TTC549 (cell line): ENCODE measurements around the gene BHLHA9.

Experiments
- FAIRE-seq: peaks from 2 replicates; lab custom pipeline; 2012; peaks lifted over from hg19 to GRCh38; lab: Jason Lieb, UNC

The BHLHA9 gene

DNA sequence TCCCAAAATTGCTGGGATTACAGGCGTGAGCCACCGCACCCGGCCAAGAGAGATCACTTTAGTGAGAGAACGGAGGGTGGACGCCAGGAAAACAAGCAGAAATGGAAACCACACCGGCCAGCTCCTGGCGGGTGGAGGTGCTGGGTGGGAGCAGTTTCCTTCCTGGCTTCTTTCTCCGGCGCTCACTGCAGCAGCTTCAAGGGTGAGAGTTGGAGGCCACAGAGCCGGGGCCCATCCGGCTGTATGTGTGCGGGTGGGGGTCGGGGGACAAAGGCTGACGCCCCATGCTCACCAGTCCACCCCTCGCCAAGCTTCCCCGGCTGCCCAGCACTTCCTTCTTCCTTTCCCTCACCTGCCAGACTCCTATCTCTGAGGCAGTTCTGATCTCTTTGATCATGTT lies 13.5 kb upstream of the BHLHA9 start:
- no peak for FAIRE-seq

GRCh38 chr17:1260086-1260769 lies 10.0 kb upstream of the BHLHA9 start:
- FAIRE-seq: no peak

DNA sequence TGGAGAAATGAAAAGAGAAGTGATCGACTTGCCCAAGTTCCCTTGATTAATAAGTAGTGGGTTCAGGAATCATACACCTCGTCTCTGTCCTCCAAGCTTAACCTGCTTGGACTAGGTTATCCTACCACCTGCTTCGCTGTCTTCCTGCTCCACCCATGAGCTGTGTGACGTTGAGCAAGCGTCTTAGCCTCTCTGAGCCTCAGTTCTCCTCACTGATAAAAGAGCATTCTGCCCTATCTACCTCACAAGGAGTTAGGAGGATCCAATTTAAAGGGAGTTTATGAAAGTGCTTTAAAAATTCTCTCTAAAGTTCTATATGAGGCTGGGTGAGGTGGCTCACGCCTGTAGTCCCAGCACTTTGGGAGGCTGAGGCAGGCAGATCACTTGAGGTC lies 9.5 kb upstream of the BHLHA9 start:
- FAIRE-seq: no peak

DNA sequence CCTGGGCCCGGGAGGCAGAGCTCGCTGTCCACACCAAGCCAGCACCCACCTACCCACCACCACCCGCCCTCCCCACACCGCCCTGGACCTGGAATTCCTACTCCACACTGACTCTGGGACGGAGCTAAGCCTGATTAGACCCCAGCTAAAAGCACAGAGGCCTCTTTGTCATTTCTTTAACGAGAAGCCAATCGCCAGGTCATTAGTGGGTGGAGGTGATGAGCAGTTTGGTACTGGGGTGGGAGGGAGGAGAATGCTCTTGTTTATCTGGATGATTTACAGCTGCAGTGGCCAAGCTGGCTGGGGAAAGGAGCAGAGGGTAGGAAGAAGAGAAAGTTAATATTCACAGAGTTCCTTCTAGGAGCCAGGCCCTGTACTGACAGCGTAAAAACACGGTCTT lies 6.0 kb upstream of the BHLHA9 start:
- FAIRE-seq: no peak

DNA sequence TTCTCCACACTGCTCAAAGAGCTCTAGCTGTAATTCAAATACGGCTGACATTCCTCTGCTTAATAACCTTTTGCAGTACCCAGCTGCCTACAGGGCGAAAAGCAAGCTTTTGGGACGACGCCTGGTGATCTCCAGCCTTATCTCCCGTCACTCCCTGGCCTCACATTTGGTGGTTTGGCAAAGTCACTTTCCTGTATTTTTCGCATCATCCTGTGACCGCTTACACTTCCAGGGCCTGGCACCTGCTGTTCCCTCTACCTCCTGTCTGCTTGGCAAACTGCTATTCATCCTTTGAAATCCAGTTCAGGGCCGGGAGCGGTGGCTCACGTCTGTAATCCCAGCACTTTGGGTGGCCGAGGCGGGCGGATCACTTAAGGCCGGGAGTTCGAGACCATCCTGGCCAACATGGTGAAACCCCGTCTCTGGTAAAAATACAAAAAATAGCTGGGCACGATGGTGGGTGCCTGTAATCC lies 2.7 kb upstream of the BHLHA9 start:
- no peak for FAIRE-seq

DNA sequence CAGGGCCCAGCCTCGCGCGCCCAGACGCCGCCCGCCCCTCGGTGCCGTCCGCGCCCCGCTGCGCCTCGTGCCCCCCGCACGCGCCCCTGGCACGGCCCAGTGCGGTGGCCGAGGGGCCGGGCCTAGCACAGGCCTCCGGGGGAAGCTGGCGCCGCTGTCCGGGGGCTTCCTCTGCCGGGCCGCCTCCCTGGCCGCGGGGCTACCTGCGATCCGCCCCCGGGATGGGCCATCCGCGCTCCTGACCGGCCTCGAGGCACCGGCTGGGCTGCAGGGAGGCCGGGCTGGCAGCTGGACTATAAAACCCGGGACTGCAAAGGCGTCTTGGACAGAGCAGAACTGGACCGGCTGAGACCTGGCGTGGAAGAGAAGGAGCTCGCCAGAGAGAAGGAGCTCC lies 783 bp downstream of the BHLHA9 start:
- no peak for FAIRE-seq

- no peak for FAIRE-seq
These were observed 1.2 kb downstream of the BHLHA9 start for GRCh38 chr17:1271441-1271840.

GRCh38 chr17:1272701-1273100 lies 2.5 kb downstream of the BHLHA9 start:
- FAIRE-seq: no peak

DNA sequence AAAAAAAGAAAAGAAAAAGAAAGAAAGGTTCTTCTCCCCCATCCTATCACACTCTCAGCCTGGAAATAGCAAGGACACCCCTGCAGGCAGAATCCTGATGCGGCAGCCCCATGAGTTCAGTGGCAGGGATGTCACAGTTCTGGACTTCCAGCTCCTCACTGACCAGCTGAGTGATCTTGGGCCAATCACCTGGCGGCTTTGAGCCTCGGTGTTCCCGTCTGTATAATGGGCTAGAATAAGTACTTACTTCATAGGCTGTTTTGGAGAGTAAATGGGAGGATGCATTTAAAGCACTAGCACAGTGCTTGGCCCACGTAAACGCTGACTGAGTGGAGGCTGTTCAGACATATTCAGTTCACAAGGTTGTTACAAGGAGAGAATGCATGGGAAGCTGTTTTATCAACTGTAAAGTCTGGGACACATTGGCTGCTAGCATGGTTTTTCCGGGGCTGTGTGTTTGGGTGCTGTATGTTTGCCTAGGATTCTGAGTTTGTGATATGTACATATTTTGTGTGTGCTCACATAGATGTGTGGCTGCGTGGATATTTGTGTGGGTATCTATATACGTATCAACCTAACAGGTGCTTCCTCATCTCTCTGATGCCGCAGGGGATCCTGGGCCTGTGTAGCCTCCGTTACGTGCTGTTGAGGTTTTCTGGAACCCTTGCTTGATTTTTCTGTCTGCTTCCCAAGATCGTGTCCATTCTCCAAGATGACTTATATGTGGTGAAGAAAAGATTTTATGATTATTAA lies 3.4 kb downstream of the BHLHA9 start:
- FAIRE-seq: no peak

DNA sequence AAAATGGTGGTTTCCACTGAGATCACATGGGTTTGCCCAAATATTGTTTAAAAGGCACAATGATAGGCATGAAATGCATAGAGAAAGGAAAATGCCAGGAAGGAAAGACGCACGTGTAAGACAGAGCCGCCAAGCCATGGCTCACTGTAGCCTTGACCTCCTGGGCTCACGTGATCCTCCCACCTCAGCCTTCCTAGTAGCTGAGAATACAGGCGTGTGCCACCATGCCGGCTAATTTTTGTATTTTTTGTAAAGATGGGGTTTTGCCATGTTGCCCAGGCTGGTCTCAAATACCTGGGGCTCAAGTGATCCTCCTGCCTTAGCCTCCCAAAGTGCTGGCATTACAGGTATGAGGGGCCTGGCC lies 4.0 kb downstream of the BHLHA9 start:
- no peak for FAIRE-seq

DNA sequence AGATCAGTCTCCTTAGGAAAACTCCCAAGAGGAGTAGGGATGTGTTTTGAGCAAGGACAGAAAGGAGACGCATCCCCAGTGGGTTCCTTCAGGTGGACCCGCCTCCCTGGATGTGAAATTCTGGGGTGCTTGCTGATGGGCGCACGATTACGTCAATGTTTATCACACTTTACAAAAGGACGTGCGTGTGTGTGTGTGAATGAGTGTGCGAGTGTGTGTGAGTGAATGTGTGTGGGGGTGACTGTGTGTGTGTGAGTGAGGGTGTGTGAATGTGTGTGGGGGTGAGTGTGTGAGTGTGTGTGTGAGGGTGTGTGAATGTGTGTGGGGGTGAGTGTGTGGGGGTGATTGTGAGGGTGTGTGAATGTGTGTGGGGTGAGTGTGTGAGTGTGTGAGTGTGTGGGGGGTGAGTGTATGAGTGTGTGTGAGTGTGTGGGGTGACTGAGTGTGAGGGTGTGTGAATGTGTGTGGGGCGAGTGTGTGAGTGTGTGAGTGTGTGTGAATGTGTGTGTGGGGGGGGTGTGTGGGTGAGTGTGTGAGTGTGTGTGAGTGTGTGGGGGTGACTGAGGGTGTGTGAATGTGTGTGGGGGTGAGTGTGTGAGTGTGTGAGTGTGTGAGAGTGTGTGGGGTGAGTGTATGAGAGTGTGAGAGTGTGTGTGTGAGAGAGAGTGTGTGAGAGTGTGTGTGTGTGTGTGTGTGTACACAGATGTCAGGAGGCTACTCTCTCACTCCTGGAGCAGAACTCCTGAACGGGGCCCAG lies 5.1 kb downstream of the BHLHA9 start:
- no peak for FAIRE-seq

DNA sequence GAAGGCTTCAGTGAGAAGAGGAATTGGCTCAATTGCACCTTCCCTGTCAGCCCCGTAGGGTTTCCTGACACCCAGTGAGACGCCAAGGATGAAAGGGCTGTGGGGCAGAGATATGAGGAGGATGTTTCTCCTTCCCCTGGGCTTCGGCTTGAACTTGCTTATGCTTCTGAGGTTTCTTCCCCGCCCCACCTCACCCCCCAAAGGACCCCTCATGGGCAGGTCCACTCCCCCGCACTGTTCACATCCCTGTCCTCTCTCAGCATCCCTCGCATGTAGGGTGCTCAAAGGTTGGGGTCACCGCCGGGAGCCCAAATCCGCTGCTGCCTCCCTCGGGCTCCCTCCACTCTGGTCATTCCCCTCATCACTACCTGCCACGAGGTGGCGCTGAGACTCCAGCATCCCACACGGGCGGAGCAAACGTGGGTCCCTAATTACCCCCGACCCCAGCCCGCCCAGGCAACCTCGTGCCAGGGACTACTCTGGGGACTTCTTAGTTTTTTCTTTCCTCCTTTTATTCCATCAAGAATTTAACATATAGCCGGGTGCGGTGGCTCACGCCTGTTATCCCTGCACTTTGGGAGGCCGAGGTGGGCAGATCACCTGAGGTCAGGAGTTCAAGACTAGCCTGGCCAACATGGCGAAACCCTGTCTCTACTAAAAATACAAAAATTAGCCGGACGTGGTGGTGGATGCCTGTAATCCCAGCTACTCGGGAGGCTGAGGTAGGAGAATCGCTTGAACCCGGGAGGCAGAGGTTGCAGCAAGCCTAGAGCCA lies 5.9 kb downstream of the BHLHA9 start:
- FAIRE-seq: no peak

DNA sequence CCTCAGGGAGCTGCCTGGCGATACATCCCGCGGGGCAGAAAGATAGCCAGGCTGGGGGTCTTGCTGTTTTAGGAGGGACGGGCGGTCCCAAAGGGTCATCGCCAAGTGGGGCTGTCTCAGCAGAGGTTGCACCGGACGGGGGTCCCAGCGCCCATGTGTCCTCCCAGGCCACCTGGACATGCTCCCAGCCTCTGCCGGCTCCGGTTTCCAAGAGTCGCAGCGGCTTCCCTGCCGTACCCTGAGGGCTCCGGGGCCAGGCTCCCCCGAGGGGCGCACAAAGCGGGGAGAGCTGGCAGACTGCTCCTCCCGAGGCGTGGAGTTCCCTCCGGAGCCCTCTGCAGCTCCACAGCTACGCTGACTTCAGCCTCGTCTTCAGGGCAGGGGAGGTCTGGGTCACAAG lies 10.4 kb downstream of the BHLHA9 start:
- no peak for FAIRE-seq

DNA sequence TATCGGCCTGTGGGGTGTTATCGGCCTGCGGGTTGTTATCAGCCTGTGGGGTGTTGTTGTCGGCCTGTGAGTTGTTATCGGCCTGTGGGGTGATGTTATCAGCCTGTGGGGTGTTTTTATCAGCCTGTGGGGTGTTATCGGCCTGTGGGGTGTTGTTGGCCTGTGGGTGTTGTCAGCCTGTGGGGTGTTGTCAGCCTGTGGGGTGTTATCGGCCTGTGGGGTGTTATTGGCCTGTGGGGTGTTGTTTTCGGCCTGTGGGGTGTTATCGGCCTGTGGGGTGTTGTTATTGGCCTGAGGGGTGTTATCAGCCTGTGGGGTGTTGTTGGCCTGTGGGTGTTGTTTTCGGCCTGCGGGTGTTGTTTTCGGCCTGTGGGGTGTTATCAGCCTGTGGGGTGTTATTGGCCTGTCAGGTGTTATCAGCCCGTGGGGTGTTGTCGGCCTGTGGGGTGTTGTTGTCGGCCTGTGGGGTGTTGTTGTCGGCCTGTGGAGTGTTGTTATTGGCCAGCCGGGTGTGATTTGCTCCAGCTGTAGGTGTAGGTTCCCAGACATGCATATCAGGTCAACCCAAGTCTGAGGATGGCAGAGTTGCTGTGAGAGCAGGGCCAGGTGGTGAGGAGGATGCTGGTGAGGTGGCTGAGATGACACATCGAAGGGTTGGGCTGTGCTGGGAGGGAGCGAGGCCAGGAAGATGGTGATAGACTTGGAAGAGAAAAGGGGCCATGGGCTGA lies 16.3 kb downstream of the BHLHA9 start:
- FAIRE-seq: no peak

- no peak for FAIRE-seq
These were observed 19.5 kb downstream of the BHLHA9 start for GRCh38 chr17:1289695-1290094.

DNA sequence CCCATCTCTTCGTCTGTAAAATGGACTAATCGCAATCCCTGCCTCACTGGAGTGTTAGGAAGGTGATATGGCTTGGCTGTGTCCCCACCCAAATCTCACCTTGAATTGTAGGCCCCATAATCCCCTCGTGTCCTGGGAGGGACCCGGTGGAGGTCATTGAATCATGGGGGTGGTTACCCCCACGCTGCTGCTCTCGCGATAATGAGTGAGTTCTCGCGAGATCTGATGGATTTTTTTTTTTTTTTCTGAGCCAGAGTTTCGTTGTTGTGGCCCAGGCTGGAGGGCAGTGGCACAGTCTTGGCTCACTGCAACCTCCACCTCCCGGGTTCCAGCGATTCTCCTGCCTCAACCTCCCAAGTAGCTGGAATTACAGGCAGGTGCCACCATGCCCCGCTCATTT lies 20.4 kb downstream of the BHLHA9 start:
- FAIRE-seq: no peak

DNA sequence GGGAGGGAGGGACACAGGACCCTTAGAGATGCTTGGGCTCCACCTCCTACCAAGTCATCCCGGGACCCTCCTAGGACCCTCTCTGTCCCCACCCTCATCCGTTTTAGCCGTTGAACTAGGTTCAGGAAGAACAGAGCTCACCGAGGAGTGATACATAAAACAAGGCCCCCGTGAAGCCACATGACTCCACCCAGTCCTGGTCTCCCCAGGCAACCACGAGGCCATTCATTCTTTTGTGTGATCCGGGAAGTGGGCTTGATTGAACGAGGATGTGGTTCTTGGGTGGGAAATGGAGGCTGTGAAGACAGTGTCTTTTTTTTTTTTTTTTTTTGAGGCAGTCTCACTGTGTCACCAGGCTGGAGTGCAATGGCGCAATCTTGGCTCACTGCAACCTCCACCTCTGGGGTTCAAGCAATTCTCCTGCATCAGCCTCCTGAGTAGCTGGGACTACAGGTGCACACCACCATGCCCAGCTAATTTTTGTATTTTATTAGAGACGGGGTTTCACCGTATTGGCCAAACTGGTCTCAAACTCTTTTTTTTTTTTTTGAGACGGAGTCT lies 24.0 kb downstream of the BHLHA9 start:
- FAIRE-seq: no peak

DNA sequence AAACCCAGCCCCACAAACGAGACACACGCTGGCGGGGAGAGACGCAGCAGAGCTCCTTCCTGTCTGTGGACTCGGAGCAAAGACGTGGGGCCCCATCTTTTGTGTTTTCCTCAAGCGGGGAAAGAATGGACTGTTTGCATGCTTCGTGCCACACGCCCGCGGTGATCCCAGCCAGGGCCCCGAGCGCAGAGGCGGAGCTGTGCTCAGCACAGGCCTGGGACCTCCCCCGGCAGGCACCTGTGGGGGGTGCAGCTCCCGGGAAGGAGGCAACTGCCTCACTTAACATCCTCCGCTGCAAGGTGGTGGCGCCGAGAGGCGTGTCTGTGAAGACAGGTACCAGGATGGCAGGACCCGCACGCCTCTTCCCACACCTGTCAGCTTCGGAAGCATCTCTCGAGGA lies 28.4 kb downstream of the BHLHA9 start:
- FAIRE-seq: no peak

GRCh38 chr17:1299552-1300370 lies 29.5 kb downstream of the BHLHA9 start:
- FAIRE-seq: no peak

DNA sequence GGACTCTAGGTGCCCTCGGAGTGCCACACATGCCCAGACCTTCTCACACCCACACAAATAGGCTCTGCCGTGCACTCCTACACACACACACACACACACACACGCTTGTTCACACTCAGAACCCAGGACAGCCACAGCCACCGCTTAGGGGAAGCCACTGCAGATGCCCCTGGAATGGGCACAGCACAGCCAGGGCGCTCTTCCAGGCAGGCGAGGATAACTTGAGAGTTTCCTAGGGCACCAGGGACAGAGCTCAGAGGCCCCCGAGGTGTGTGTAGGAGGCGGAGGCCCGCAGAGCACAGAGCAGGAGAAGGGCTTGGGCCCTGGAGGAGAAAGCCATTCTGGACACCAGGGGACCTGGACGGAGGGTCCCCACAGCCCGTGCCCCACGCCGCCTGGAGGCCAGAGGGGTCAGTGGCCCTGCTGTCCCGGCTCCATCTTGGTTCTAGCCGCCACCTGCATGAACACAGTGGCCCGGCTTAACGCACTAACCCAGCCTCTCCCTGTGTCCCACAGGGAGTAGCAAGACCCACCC lies 30.2 kb downstream of the BHLHA9 start:
- no peak for FAIRE-seq
